ENCODE results near the gene SON.
A peak's percentile ranks its signal among the peaks of the same experiment; 100 is the strongest.

SON gene

DNA sequence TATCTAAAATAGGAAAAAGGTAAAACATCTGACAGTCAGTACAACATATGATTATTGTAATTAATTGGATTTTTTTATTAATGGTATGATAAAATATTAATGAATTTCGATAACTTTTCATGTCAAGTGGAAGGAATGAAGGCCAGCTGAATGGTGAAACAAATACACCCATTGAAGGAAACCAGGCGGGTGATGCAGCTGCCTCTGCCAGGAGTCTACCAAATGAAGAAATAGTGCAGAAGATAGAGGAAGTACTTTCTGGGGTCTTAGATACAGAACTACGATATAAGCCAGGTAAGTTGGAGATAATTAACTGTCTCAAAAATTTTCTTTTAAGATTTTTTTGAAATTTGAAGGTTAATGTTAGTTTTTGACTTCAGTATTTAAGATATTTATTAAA lies 3.2 kb downstream of the SON start:
- peak in 1 of 2 experiments; percentile 64 for DNase-seq (ENCODE audit: low read depth in 1 of 2, low spot score in 1 of 2)
- Histone ChIP-seq H3K27me3 (ENCODE audit: insufficient read depth, poor library complexity, severe bottlenecking) (no peaks in the 10 kb centered on the region), H3K4me3 (replicated peaks; ENCODE audit: insufficient read depth, low read length) (no peak overlapping the region), H3K27ac (replicated peaks) (peak overlapping the region; percentile 98)
- TF ChIP-seq, protein P1, sequence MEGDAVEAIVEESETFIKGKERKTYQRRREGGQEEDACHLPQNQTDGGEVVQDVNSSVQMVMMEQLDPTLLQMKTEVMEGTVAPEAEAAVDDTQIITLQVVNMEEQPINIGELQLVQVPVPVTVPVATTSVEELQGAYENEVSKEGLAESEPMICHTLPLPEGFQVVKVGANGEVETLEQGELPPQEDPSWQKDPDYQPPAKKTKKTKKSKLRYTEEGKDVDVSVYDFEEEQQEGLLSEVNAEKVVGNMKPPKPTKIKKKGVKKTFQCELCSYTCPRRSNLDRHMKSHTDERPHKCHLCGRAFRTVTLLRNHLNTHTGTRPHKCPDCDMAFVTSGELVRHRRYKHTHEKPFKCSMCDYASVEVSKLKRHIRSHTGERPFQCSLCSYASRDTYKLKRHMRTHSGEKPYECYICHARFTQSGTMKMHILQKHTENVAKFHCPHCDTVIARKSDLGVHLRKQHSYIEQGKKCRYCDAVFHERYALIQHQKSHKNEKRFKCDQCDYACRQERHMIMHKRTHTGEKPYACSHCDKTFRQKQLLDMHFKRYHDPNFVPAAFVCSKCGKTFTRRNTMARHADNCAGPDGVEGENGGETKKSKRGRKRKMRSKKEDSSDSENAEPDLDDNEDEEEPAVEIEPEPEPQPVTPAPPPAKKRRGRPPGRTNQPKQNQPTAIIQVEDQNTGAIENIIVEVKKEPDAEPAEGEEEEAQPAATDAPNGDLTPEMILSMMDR (IDR thresholded peaks at IDR 0.05; ENCODE audit: insufficient read depth, low read length) = no peak
- TF ChIP-seq POLR2AphosphoS5 (IDR thresholded peaks at IDR 0.05; ENCODE audit: low read depth) (no peak), SPI1 (IDR thresholded peaks at IDR 0.05; ENCODE audit: borderline replicate concordance, low read depth) (peak; percentile 30; the same call in 1 of the 2 replicates), GABPA (IDR thresholded peaks at IDR 0.05; ENCODE audit: low read depth) (no peak)

DNA sequence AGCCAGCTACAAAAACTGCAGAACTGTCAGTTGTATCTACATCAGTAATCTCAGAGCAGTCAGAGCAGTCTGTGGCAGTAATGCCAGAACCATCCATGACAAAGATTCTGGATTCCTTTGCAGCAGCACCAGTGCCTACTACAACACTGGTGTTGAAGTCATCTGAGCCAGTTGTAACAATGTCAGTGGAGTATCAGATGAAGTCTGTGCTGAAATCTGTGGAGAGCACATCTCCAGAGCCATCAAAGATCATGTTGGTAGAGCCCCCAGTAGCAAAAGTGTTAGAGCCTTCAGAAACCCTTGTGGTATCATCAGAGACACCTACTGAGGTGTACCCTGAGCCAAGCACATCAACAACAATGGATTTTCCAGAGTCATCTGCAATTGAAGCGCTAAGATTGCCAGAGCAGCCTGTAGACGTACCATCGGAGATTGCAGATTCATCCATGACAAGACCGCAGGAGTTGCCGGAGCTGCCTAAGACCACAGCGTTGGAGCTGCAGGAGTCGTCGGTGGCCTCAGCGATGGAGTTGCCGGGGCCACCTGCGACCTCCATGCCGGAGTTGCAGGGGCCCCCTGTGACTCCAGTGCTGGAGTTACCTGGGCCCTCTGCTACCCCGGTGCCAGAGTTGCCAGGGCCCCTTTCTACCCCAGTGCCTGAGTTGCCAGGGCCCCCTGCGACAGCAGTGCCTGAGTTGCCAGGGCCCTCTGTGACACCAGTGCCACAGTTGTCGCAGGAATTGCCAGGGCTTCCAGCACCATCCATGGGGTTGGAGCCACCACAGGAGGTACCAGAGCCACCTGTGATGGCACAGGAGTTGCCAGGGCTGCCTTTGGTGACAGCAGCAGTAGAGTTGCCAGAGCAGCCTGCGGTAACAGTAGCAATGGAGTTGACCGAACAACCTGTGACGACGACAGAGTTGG lies 7.3 kb downstream of the SON start:
- no peaks in the 10 kb centered on the region for H3K27me3 ChIP-seq (ENCODE audit: insufficient read depth, poor library complexity, severe bottlenecking)
- no peak for DNase-seq (ENCODE audit: low read depth in 1 of 2, low spot score in 1 of 2)
- TF ChIP-seq, protein P2, sequence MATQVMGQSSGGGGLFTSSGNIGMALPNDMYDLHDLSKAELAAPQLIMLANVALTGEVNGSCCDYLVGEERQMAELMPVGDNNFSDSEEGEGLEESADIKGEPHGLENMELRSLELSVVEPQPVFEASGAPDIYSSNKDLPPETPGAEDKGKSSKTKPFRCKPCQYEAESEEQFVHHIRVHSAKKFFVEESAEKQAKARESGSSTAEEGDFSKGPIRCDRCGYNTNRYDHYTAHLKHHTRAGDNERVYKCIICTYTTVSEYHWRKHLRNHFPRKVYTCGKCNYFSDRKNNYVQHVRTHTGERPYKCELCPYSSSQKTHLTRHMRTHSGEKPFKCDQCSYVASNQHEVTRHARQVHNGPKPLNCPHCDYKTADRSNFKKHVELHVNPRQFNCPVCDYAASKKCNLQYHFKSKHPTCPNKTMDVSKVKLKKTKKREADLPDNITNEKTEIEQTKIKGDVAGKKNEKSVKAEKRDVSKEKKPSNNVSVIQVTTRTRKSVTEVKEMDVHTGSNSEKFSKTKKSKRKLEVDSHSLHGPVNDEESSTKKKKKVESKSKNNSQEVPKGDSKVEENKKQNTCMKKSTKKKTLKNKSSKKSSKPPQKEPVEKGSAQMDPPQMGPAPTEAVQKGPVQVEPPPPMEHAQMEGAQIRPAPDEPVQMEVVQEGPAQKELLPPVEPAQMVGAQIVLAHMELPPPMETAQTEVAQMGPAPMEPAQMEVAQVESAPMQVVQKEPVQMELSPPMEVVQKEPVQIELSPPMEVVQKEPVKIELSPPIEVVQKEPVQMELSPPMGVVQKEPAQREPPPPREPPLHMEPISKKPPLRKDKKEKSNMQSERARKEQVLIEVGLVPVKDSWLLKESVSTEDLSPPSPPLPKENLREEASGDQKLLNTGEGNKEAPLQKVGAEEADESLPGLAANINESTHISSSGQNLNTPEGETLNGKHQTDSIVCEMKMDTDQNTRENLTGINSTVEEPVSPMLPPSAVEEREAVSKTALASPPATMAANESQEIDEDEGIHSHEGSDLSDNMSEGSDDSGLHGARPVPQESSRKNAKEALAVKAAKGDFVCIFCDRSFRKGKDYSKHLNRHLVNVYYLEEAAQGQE (IDR thresholded peaks at IDR 0.05; ENCODE audit: insufficient replicate concordance, low read depth) = no peak
- TF ChIP-seq POLR2AphosphoS5 (IDR thresholded peaks at IDR 0.05; ENCODE audit: low read depth) (no peak), GABPA (IDR thresholded peaks at IDR 0.05; ENCODE audit: low read depth) (no peak), SPI1 (IDR thresholded peaks at IDR 0.05; ENCODE audit: borderline replicate concordance, low read depth) (no peak)
- TF ChIP-seq, protein P1 (IDR thresholded peaks at IDR 0.05; ENCODE audit: insufficient read depth, low read length) = no peak
- no peak overlapping the region for H3K27ac ChIP-seq (replicated peaks)
- H3K4me3 ChIP-seq (replicated peaks; ENCODE audit: insufficient read depth, low read length) = no peak overlapping the region

DNA sequence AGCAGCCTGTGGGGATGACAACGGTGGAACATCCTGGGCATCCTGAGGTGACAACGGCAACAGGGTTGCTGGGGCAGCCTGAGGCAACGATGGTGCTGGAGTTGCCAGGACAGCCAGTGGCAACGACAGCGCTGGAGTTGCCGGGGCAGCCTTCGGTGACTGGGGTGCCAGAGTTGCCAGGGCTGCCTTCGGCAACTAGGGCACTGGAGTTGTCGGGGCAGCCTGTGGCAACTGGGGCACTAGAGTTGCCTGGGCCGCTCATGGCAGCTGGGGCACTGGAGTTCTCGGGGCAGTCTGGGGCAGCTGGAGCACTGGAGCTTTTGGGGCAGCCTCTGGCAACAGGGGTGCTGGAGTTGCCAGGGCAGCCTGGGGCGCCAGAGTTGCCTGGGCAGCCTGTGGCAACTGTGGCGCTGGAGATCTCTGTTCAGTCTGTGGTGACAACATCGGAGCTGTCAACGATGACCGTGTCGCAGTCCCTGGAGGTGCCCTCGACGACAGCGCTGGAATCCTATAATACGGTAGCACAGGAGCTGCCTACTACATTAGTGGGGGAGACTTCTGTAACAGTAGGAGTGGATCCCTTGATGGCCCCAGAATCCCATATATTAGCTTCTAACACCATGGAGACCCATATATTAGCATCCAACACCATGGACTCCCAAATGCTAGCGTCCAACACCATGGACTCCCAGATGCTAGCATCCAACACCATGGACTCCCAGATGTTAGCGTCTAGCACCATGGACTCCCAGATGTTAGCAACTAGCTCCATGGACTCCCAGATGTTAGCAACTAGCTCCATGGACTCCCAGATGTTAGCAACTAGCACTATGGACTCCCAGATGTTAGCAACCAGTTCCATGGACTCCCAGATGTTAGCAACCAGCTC lies 8.2 kb downstream of the SON start:
- TF ChIP-seq, protein P2 (IDR thresholded peaks at IDR 0.05; ENCODE audit: insufficient replicate concordance, low read depth) = no peak
- TF ChIP-seq SPI1 (IDR thresholded peaks at IDR 0.05; ENCODE audit: borderline replicate concordance, low read depth) (no peak), POLR2AphosphoS5 (IDR thresholded peaks at IDR 0.05; ENCODE audit: low read depth) (no peak), GABPA (IDR thresholded peaks at IDR 0.05; ENCODE audit: low read depth) (no peak)
- TF ChIP-seq, protein P1 (IDR thresholded peaks at IDR 0.05; ENCODE audit: insufficient read depth, low read length) = no peak
- no peak overlapping the region for H3K27ac ChIP-seq (replicated peaks)
- no peak for DNase-seq (ENCODE audit: low read depth in 1 of 2, low spot score in 1 of 2)
- no peak overlapping the region for H3K4me3 ChIP-seq (replicated peaks; ENCODE audit: insufficient read depth, low read length)
- no peaks in the 10 kb centered on the region for H3K27me3 ChIP-seq (ENCODE audit: insufficient read depth, poor library complexity, severe bottlenecking)
